ENCODE results near the gene CNNM3. TPM values are rescaled to one million over a fixed set of nuclear protein-coding genes. Genes with fewer than 3 reads are reported as not detected.

CNNM3 gene
- total RNA-seq, 4 donors from 2014 or later = 29.8 to 108 (median 44.8) TPM

DNA sequence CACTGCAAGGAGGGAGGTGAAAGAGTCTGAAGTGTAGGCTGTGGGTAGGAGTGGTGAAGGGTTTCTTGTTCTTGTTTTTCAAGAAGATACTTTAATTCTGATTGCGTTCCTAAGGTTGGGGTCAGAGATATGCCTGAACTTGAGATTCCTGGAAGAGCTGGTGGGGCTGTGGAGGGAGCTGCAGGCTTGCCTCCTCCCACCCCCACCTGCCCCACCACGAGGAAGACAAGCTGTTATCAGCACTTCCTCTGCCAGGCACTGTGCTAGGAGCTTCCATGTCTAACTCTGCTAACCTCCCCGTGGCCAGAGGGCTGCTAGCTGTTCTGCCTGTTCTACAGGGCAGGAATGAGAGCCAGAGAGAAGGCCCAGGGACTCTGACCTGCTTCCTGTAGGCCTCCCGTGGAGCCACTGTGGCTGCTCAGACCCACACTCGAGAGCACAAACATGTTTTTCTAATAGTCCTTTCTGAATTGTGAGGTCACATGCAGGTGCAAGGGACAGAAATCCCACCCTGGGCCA, 14.0 kb downstream of the CNNM3 start:
- peaks cover 0 to 85% (median 0%) of the 10 kb centered on the region in 3 donors for H3K36me3 ChIP-seq
- H3K9me3 ChIP-seq = no peaks in the 10 kb centered on the region
- no peak overlapping the region for H3K4me3 ChIP-seq
- no peak for TF ChIP-seq POLR2A (IDR thresholded peaks at IDR 0.05)
- TF ChIP-seq, protein P1, sequence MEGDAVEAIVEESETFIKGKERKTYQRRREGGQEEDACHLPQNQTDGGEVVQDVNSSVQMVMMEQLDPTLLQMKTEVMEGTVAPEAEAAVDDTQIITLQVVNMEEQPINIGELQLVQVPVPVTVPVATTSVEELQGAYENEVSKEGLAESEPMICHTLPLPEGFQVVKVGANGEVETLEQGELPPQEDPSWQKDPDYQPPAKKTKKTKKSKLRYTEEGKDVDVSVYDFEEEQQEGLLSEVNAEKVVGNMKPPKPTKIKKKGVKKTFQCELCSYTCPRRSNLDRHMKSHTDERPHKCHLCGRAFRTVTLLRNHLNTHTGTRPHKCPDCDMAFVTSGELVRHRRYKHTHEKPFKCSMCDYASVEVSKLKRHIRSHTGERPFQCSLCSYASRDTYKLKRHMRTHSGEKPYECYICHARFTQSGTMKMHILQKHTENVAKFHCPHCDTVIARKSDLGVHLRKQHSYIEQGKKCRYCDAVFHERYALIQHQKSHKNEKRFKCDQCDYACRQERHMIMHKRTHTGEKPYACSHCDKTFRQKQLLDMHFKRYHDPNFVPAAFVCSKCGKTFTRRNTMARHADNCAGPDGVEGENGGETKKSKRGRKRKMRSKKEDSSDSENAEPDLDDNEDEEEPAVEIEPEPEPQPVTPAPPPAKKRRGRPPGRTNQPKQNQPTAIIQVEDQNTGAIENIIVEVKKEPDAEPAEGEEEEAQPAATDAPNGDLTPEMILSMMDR (IDR thresholded peaks at IDR 0.05) = no peak
- no peaks in the 10 kb centered on the region for H3K27me3 ChIP-seq
- peaks cover 0 to 8% (median 0%) of the 10 kb centered on the region in 4 donors for H3K4me1 ChIP-seq
- no peak for DNase-seq
- no peak overlapping the region for H3K27ac ChIP-seq

DNA sequence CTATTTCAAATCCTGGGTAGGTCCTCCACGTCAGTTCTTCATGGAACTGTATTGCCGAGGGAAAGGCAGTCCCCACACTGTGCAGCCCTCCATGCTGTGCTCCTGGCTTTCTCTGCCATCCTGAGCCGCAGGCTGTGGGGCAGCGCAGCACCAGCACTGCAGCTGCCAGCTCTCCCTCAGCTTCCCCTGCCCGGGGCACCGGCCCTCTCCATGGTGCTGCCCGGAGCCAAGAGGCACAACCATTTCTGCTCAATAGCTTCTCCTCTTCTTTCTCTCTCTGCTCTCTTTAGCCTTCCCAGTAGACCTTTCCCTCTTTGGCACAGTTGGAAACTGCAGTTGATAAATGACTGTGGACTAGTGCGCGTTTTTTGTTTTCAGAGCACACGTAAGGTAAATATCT, 15.6 kb downstream of the CNNM3 start:
- Histone ChIP-seq H3K9me3 (no peaks in the 10 kb centered on the region), H3K27ac (no peak overlapping the region), H3K4me1 (peaks cover 0 to 8% (median 0%) of the 10 kb centered on the region in 4 donors), H3K27me3 (no peaks in the 10 kb centered on the region), H3K4me3 (no peak overlapping the region), H3K36me3 (peaks cover 0 to 73% (median 0%) of the 10 kb centered on the region in 3 donors)
- no peak for DNase-seq
- no peak for TF ChIP-seq POLR2A (IDR thresholded peaks at IDR 0.05)
- TF ChIP-seq, protein P1 (IDR thresholded peaks at IDR 0.05) = no peak

DNA sequence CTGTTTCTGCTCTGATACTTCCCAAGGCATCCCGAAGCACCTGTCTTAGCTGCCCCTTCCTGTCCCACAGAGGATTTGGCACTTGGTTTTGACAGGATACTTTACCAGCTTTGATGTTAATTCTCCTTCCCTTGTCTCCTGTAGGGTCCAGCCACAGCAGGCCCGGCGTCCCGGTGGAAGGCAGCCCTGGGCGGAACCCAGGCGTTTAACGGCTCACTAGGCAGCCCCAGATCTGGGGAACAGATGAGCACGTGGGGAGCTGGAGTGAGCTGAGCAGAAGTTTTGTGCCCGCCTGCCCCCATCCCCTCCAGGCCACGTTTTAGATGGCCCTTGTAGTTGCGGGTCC, 16.3 kb downstream of the CNNM3 start:
- TF ChIP-seq POLR2A (IDR thresholded peaks at IDR 0.05) = no peak
- TF ChIP-seq, protein P1 (IDR thresholded peaks at IDR 0.05) = no peak
- Histone ChIP-seq H3K36me3 (peaks cover 0 to 70% (median 0%) of the 10 kb centered on the region in 3 donors), H3K27me3 (no peaks in the 10 kb centered on the region), H3K4me3 (no peak overlapping the region), H3K4me1 (peaks cover 0 to 8% (median 0%) of the 10 kb centered on the region in 4 donors), H3K27ac (peak overlapping the region in 2 of 4 donors; percentile 9 to 50), H3K9me3 (no peaks in the 10 kb centered on the region)
- DNase-seq = no peak

DNA sequence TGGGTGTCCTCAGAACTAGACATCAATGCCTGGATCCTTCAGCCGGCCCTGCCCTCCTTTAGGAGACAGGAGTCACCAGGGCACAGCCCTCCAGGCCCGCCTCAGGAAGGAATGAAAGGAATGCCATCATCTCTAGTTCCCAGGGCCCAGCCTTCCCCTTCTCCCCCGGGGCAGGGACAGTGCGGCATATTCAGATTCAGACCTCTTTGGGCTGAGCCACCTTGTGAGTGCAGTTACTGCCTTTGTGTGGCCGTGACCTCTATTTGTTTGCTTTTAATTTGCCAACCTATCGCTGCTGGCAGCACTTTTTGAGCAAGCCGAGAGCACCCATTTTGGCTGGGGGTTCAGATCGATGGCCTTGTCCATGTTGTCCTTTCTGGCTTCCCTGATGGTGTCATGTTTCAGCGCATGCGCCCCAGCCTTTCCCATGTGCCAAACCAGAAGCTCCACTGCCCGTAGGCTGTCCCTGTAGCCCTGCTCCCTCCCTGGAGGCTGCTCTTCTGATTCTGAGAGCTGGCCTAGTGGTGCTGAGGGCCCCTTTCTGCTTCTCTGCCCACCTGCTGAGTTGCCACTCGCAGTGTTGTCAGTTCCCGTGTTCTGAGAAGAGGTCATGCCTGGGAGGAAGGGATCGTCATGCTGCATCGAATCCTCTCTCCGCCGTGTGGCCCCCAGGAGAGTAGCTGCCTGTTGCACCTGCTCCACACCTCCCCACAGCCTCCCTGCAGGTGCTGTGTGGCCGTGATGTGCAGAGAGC, 16.9 kb downstream of the CNNM3 start:
- TF ChIP-seq, protein P1 (IDR thresholded peaks at IDR 0.05) = no peak
- no peak for TF ChIP-seq POLR2A (IDR thresholded peaks at IDR 0.05)
- H3K27me3 ChIP-seq = no peaks in the 10 kb centered on the region
- peaks cover 0 to 8% (median 0%) of the 10 kb centered on the region in 4 donors for H3K4me1 ChIP-seq
- H3K36me3 ChIP-seq = peaks cover 0 to 70% (median 0%) of the 10 kb centered on the region in 3 donors
- H3K9me3 ChIP-seq = no peaks in the 10 kb centered on the region
- no peak overlapping the region for H3K4me3 ChIP-seq
- peak overlapping the region in 3 of 4 donors; percentile 9 to 50 (median 20) for H3K27ac ChIP-seq
- peak in 2 of 3 donors; percentile 72 to 76 for DNase-seq

DNA sequence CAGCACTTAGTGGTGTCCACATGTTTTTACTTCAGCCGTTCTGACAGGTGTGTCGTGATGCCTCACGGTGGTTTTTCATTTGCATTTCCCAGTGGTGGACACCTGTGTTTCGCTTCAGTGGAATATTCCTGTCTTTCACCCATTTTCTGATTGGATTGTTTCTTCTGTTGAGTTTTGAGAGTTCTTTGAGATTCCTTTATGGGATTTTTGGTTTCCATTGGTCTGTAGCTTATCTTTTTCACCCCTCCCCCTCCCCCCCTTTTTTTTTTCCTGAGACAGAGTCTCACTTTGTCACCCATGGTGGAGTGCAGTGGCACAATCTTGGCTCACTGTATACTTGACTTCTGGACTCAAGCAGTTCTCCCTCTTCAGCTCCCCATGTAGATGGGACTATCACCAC, 19.8 kb downstream of the CNNM3 start:
- Histone ChIP-seq H3K36me3 (peaks cover 0 to 47% (median 0%) of the 10 kb centered on the region in 3 donors), H3K9me3 (no peaks in the 10 kb centered on the region), H3K4me3 (no peak overlapping the region), H3K4me1 (peaks cover 0 to 16% (median 9%) of the 10 kb centered on the region in 4 donors), H3K27ac (no peak overlapping the region), H3K27me3 (no peaks in the 10 kb centered on the region)
- DNase-seq = no peak
- no peak for TF ChIP-seq POLR2A (IDR thresholded peaks at IDR 0.05)
- TF ChIP-seq, protein P1 (IDR thresholded peaks at IDR 0.05) = no peak
